Measurements from ENCODE around the gene IQCM.

IQCM gene

GRCh38 chr4:149715822-149716585, 99.6 kb downstream of the IQCM start:
- CTCF ChIA-PET: interaction anchor here (1.2 kb wide), 1 partner anchor 10 kb away, joined by 4 read pairs; no protein-coding TSS in a partner anchor
- POLR2A ChIA-PET: no interaction called here
- TF ChIP-seq CTCF (IDR thresholded peaks at IDR 0.05; ENCODE audit: control extremely low read depth, extremely low read depth, low read depth, missing control alignments): no peak
- DNase-seq (ENCODE audit: extremely low spot score): no peak

DNA sequence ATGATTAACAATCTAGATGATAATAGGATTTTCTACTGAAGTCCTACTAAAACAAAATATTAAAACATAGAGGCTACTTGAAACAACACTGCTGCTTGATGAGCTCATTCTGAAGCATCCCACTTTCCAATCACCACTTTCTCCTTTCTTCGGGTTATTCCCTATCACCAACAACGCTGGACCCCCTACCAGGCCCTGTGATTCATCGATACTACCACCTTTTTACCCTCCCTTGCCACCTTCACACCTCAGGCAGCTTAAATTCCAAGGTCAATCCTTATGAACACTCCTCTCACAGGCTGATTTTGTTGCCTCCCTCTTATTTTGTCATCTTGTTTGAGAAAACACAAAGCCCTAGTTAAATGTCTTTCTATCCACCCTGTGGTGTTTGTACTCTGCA, 102.6 kb downstream of the IQCM start:
- POLR2A ChIA-PET: no interaction called here
- TF ChIP-seq CTCF (IDR thresholded peaks at IDR 0.05; ENCODE audit: control extremely low read depth, extremely low read depth, low read depth, missing control alignments): no peak
- CTCF ChIA-PET: no interaction called here
- DNase-seq (ENCODE audit: extremely low spot score): no peak

DNA sequence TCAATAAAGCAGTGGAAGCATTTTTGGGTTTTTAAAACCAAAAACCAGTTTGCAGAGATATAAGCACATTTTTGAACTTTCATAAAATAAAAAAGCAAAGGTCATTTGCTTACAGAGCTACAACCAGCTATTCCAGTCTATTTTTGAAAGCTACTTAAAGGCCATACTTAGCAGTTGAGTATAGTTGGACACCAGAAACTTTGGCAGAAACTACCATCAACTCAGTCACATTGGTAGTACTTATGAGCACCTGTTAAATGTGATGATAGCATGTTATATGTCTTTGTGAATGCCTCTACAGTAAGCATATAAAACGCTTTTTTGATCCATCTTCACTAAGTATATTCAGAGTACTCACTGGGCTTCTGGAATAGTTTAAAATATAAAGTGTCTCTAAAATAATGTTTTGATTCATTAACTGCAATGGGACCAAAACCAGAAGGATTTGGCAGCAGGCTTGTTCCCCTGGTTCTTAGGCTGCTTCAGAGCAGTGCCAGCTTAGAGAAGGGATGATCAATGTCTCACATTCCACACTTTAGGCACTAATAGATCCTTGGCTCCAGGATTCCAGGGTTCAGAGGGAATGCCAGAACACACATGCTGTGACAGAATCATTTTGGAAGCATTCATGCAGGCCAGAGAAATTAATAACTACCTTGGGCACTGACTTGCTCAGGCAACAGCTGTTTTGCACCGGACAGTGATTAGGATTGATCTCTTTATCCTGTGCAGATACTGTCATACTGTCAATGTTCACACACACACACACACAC, 103.9 kb downstream of the IQCM start:
- CTCF ChIA-PET: interaction anchor here (1.6 kb wide), 1 partner anchor 8 kb away, joined by 4 read pairs; no protein-coding TSS in a partner anchor
- POLR2A ChIA-PET: no interaction called here
- DNase-seq (ENCODE audit: extremely low spot score): no peak
- TF ChIP-seq CTCF (IDR thresholded peaks at IDR 0.05; ENCODE audit: control extremely low read depth, extremely low read depth, low read depth, missing control alignments): no peak

GRCh38 chr4:149709640-149710039, 106.0 kb downstream of the IQCM start:
- TF ChIP-seq CTCF (IDR thresholded peaks at IDR 0.05; ENCODE audit: control extremely low read depth, extremely low read depth, low read depth, missing control alignments): no peak
- CTCF ChIA-PET: no interaction called here
- POLR2A ChIA-PET: no interaction called here
- DNase-seq (ENCODE audit: extremely low spot score): no peak

GRCh38 chr4:149708513-149709130, 107.0 kb downstream of the IQCM start:
- DNase-seq (ENCODE audit: extremely low spot score): no peak
- no peak for TF ChIP-seq CTCF (IDR thresholded peaks at IDR 0.05; ENCODE audit: control extremely low read depth, extremely low read depth, low read depth, missing control alignments)
- ChIA-PET POLR2A (no interaction called here), CTCF (no interaction called here)

- TF ChIP-seq CTCF (IDR thresholded peaks at IDR 0.05; ENCODE audit: control extremely low read depth, extremely low read depth, low read depth, missing control alignments): no peak
- DNase-seq (ENCODE audit: extremely low spot score): no peak
- ChIA-PET POLR2A (no interaction called here), CTCF (no interaction called here)
Observed at GRCh38 chr4:149707862-149708261, 107.8 kb downstream of the IQCM start.

Data from GM10248 (cell line).